Measurements from ENCODE around the gene NLRC5.

NLRC5 gene

DNA sequence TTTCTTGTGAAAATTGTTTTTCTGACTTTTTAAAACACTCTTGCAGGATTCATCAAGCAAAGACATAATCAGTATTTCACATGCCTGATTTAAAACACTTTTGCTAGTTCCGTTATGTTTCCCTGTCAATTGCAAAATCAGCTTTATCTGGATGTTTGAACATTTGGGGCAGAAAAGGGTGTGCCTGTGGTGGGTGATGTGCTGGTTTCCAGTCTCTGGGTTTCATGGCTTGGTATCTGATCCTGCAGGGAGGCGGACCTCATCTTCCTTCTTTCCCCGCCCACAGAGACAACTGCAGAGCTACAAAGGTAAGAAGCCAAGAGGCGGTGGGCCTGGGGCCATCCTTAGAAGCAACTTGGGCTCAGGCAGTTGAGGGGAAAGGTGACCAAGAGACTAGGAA lies 41.8 kb downstream of the NLRC5 start:
- TF ChIP-seq, protein P1, sequence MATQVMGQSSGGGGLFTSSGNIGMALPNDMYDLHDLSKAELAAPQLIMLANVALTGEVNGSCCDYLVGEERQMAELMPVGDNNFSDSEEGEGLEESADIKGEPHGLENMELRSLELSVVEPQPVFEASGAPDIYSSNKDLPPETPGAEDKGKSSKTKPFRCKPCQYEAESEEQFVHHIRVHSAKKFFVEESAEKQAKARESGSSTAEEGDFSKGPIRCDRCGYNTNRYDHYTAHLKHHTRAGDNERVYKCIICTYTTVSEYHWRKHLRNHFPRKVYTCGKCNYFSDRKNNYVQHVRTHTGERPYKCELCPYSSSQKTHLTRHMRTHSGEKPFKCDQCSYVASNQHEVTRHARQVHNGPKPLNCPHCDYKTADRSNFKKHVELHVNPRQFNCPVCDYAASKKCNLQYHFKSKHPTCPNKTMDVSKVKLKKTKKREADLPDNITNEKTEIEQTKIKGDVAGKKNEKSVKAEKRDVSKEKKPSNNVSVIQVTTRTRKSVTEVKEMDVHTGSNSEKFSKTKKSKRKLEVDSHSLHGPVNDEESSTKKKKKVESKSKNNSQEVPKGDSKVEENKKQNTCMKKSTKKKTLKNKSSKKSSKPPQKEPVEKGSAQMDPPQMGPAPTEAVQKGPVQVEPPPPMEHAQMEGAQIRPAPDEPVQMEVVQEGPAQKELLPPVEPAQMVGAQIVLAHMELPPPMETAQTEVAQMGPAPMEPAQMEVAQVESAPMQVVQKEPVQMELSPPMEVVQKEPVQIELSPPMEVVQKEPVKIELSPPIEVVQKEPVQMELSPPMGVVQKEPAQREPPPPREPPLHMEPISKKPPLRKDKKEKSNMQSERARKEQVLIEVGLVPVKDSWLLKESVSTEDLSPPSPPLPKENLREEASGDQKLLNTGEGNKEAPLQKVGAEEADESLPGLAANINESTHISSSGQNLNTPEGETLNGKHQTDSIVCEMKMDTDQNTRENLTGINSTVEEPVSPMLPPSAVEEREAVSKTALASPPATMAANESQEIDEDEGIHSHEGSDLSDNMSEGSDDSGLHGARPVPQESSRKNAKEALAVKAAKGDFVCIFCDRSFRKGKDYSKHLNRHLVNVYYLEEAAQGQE (IDR thresholded peaks at IDR 0.05; ENCODE audit: insufficient read depth in 1 of 2, low read depth in 2 of 2, low read length in 2 of 2): no peak
- TF ChIP-seq TAF1 (IDR thresholded peaks at IDR 0.05; ENCODE audit: borderline replicate concordance, insufficient read depth, low read length) (no peak), FOXP2 (optimal IDR thresholded peaks at IDR 0.05; ENCODE audit: borderline replicate concordance, extremely low read depth, extremely low read length, insufficient read depth) (no peak), SIN3A (IDR thresholded peaks at IDR 0.05; ENCODE audit: borderline replicate concordance, insufficient read depth, low read length) (no peak), POLR2AphosphoS5 (IDR thresholded peaks at IDR 0.05; ENCODE audit: low read depth, low read length) (no peak)

DNA sequence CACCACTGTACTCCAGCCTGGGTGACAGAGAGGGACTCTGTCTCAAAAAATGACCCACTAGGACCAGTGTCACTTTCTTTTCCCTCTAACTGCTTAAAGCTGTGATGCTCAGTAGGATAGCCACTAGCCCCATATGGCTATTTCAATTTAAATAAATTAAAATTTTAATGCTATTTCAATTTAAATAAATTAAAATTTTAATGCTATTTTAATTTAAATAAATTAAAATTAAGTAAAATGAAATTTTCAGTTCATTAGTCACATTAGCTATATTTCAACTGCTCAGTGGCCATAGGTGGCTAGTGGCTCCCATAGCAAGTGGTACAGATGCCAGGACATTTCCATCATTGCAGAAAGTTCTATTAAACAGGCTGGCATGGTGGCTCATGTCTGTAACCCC lies 43.0 kb downstream of the NLRC5 start:
- no peak for TF ChIP-seq POLR2AphosphoS5 (IDR thresholded peaks at IDR 0.05; ENCODE audit: low read depth, low read length)
- TF ChIP-seq, protein P1 (IDR thresholded peaks at IDR 0.05; ENCODE audit: insufficient read depth in 1 of 2, low read depth in 2 of 2, low read length in 2 of 2): no peak
- no peak for TF ChIP-seq SIN3A (IDR thresholded peaks at IDR 0.05; ENCODE audit: borderline replicate concordance, insufficient read depth, low read length)
- TF ChIP-seq FOXP2 (optimal IDR thresholded peaks at IDR 0.05; ENCODE audit: borderline replicate concordance, extremely low read depth, extremely low read length, insufficient read depth): no peak
- no peak for TF ChIP-seq TAF1 (IDR thresholded peaks at IDR 0.05; ENCODE audit: borderline replicate concordance, insufficient read depth, low read length)

DNA sequence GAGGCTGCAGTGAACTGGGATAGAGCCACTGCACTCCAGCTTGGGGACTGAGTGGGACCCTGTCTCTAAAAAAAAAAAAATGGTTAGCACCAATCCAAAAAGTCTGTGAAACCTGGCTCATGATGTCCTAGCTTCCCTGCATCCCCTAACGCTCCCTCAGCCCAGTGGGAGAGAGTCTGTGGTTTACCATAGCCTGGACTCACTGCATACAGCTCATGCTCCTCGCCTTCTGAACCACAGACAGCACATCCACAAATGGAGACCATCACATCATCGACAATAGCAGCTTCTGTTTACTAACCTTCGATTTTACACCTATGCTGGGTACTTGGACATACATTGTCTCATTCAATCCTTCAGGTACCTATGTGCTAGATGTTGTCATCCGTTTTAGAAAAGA lies 43.6 kb downstream of the NLRC5 start:
- TF ChIP-seq, protein P1 (IDR thresholded peaks at IDR 0.05; ENCODE audit: insufficient read depth in 1 of 2, low read depth in 2 of 2, low read length in 2 of 2): no peak
- TF ChIP-seq POLR2AphosphoS5 (IDR thresholded peaks at IDR 0.05; ENCODE audit: low read depth, low read length) (no peak), TAF1 (IDR thresholded peaks at IDR 0.05; ENCODE audit: borderline replicate concordance, insufficient read depth, low read length) (no peak)

DNA sequence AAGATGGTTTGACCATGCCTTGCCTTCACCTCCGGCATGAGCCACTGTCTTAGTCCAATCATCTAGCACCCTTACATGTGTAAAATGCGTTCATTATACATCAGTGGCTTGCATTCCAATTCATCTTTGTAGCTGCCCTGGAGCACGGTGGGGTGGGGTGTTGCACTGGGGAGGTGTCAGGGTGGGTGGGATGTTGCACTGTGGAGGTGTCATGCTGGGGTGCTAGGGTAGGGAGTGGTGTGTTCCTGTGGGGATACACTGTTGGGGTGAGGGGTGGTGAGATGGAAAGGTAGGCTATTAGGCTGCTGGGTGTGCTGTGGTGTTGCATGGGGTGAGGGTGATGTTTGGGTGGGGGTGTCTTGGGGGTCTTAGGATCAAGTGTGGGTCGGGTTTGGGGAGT lies 47.0 kb downstream of the NLRC5 start:
- TF ChIP-seq SIN3A (IDR thresholded peaks at IDR 0.05; ENCODE audit: borderline replicate concordance, insufficient read depth, low read length) (no peak), POLR2AphosphoS5 (IDR thresholded peaks at IDR 0.05; ENCODE audit: low read depth, low read length) (no peak), TAF1 (IDR thresholded peaks at IDR 0.05; ENCODE audit: borderline replicate concordance, insufficient read depth, low read length) (no peak), FOXP2 (optimal IDR thresholded peaks at IDR 0.05; ENCODE audit: borderline replicate concordance, extremely low read depth, extremely low read length, insufficient read depth) (no peak)
- TF ChIP-seq, protein P1 (IDR thresholded peaks at IDR 0.05; ENCODE audit: insufficient read depth in 1 of 2, low read depth in 2 of 2, low read length in 2 of 2): no peak

DNA sequence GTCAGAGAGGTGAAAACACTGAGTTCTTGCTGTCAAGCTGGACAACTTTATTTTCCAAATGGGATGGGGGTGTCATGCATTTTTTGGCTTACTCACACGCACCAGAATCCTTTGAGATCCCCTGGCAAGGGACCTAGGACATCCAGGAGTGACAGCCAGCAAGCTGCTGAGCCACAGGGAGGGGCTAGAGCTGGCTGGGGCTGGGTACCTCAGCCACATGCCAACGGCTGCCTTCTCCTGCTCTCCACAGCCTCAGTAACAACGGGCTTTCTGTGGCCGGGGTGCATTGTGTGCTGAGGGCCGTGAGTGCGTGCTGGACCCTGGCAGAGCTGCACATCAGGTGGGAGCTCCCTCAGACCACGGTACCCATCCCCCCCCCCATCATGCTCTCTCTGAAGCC lies 47.6 kb downstream of the NLRC5 start:
- TF ChIP-seq TAF1 (IDR thresholded peaks at IDR 0.05; ENCODE audit: borderline replicate concordance, insufficient read depth, low read length) (no peak), SIN3A (IDR thresholded peaks at IDR 0.05; ENCODE audit: borderline replicate concordance, insufficient read depth, low read length) (no peak), FOXP2 (optimal IDR thresholded peaks at IDR 0.05; ENCODE audit: borderline replicate concordance, extremely low read depth, extremely low read length, insufficient read depth) (no peak), POLR2AphosphoS5 (IDR thresholded peaks at IDR 0.05; ENCODE audit: low read depth, low read length) (no peak)
- TF ChIP-seq, protein P1 (IDR thresholded peaks at IDR 0.05; ENCODE audit: insufficient read depth in 1 of 2, low read depth in 2 of 2, low read length in 2 of 2): no peak
